ENCODE data around the gene UNKL. TPM values are rescaled to one million over a fixed set of nuclear protein-coding genes. Genes with fewer than 3 reads are reported as not detected.
A peak's percentile ranks its signal among the peaks of the same experiment; 100 is the strongest.

Gene UNKL
- total RNA-seq, 2 experiments from 2014 or later, result 31.3 to 32.8 TPM

- peak overlapping the region; percentile 63 for H3K4me3 Mint-ChIP-seq
- POLR2A ChIA-PET, result interaction anchor here (0.6 to 1.4 kb wide), 4 partner anchors 17 to 91 kb away, joined by 3 to 5 read pairs (median 4); no protein-coding TSS in a partner anchor
- CTCF ChIA-PET, result interaction anchor here (0.6 to 1.9 kb wide), 3 partner anchors 19 to 44 kb away, joined by 3 to 8 read pairs (median 3); no protein-coding TSS in a partner anchor
- peak; percentile 95 for DNase-seq
- H3K27me3 Mint-ChIP-seq, result no peaks in the 10 kb centered on the region
- H3K4me1 Mint-ChIP-seq, result peaks cover 18% of the 10 kb centered on the region
- H3K36me3 Mint-ChIP-seq (ENCODE audit: low read depth), result no peaks in the 10 kb centered on the region
- no peaks in the 10 kb centered on the region for H3K9me3 Mint-ChIP-seq (ENCODE audit: low read depth)
- no peak overlapping the region for H3K27ac Mint-ChIP-seq
- ATAC-seq, result peak; percentile 94
- intact Hi-C loops (cut with DNase I, micrococcal nuclease), result loop anchor here in 1 of 2 experiments (1.0 kb wide), 3 partner anchors 29 to 85 kb away; partner anchors contain the start of gene TELO2
These were observed 6.2 kb downstream of the UNKL start for GRCh38 chr16:1408171-1408837.

- intact Hi-C loops (cut with DNase I, micrococcal nuclease), result loop anchor here in 1 of 2 experiments (1.0 kb wide), 3 partner anchors 28 to 86 kb away; partner anchors contain the start of gene TELO2
- Mint-ChIP-seq H3K27me3 (no peaks in the 10 kb centered on the region), H3K4me1 (peaks cover 18% of the 10 kb centered on the region), H3K9me3 (ENCODE audit: low read depth) (no peaks in the 10 kb centered on the region), H3K36me3 (ENCODE audit: low read depth) (no peaks in the 10 kb centered on the region), H3K27ac (no peak overlapping the region), H3K4me3 (peak overlapping the region; percentile 63)
- ChIA-PET POLR2A (interaction anchor here (0.6 to 1.4 kb wide), 3 partner anchors 18 to 51 kb away, joined by 3 to 5 read pairs (median 4); no protein-coding TSS in a partner anchor), CTCF (interaction anchor here (0.6 to 1.9 kb wide), 3 partner anchors 19 to 44 kb away, joined by 3 to 8 read pairs (median 3); no protein-coding TSS in a partner anchor)
- no peak for ATAC-seq
- DNase-seq, result no peak
These were observed 6.8 kb downstream of the UNKL start for GRCh38 chr16:1407753-1408152.

GRCh38 chr16:1403733-1404132 is 10.8 kb downstream of the UNKL start:
- no peak overlapping the region for H3K4me3 Mint-ChIP-seq
- peaks cover 9% of the 10 kb centered on the region for H3K4me1 Mint-ChIP-seq
- ATAC-seq (no peak), DNase-seq (no peak)
- ChIA-PET CTCF (no interaction called here), POLR2A (no interaction called here)
- H3K27ac Mint-ChIP-seq, result no peak overlapping the region
- peaks cover 3% of the 10 kb centered on the region for H3K36me3 Mint-ChIP-seq (ENCODE audit: low read depth)
- intact Hi-C loops (cut with DNase I, micrococcal nuclease), result no loop called here
- H3K9me3 Mint-ChIP-seq (ENCODE audit: low read depth), result no peaks in the 10 kb centered on the region
- H3K27me3 Mint-ChIP-seq, result no peaks in the 10 kb centered on the region

- DNase-seq (no peak), ATAC-seq (no peak)
- intact Hi-C loops (cut with DNase I, micrococcal nuclease), result no loop called here
- Mint-ChIP-seq H3K9me3 (ENCODE audit: low read depth) (no peaks in the 10 kb centered on the region), H3K27ac (no peak overlapping the region), H3K4me3 (no peak overlapping the region), H3K36me3 (ENCODE audit: low read depth) (peaks cover 3% of the 10 kb centered on the region), H3K27me3 (no peaks in the 10 kb centered on the region), H3K4me1 (peaks cover 5% of the 10 kb centered on the region)
- ChIA-PET POLR2A (no interaction called here), CTCF (no interaction called here)
These were observed 11.5 kb downstream of the UNKL start for GRCh38 chr16:1403036-1403435.

- POLR2A ChIA-PET, result no interaction called here
- Mint-ChIP-seq H3K27ac (no peak overlapping the region), H3K36me3 (ENCODE audit: low read depth) (peaks cover 3% of the 10 kb centered on the region), H3K9me3 (ENCODE audit: low read depth) (no peaks in the 10 kb centered on the region), H3K4me3 (no peak overlapping the region), H3K27me3 (no peaks in the 10 kb centered on the region), H3K4me1 (no peaks in the 10 kb centered on the region)
- CTCF ChIA-PET, result no interaction called here
- ATAC-seq (no peak), DNase-seq (no peak)
- intact Hi-C loops (cut with DNase I, micrococcal nuclease), result no loop called here
These were observed 12.7 kb downstream of the UNKL start for GRCh38 chr16:1401758-1402154.

GRCh38 chr16:1401061-1401757 is 13.3 kb downstream of the UNKL start:
- peaks cover 3% of the 10 kb centered on the region for H3K36me3 Mint-ChIP-seq (ENCODE audit: low read depth)
- no peaks in the 10 kb centered on the region for H3K27me3 Mint-ChIP-seq

GRCh38 chr16:1398826-1399581 is 15.5 kb downstream of the UNKL start:
- Mint-ChIP-seq H3K9me3 (ENCODE audit: low read depth) (no peaks in the 10 kb centered on the region), H3K4me1 (no peaks in the 10 kb centered on the region), H3K4me3 (no peak overlapping the region), H3K36me3 (ENCODE audit: low read depth) (peaks cover 3% of the 10 kb centered on the region), H3K27me3 (no peaks in the 10 kb centered on the region), H3K27ac (no peak overlapping the region)
- DNase-seq, result no peak
- intact Hi-C loops (cut with DNase I, micrococcal nuclease), result no loop called here
- no peak for ATAC-seq
- CTCF ChIA-PET, result no interaction called here
- POLR2A ChIA-PET, result no interaction called here

More at GRCh38 chr16:1401061-1401757, 13.3 kb downstream of the UNKL start:
- CTCF ChIA-PET, result no interaction called here
- DNase-seq, result no peak
- ATAC-seq, result no peak
- Mint-ChIP-seq H3K4me3 (no peak overlapping the region), H3K9me3 (ENCODE audit: low read depth) (no peaks in the 10 kb centered on the region), H3K4me1 (no peaks in the 10 kb centered on the region), H3K27ac (no peak overlapping the region)
- POLR2A ChIA-PET, result no interaction called here
- intact Hi-C loops (cut with DNase I, micrococcal nuclease), result no loop called here

GRCh38 chr16:1398351-1398750 is 16.2 kb downstream of the UNKL start:
- H3K27ac Mint-ChIP-seq, result no peak overlapping the region

GRCh38 chr16:1397779-1398178 is 16.7 kb downstream of the UNKL start:
- ATAC-seq, result no peak

More at GRCh38 chr16:1398351-1398750, 16.2 kb downstream of the UNKL start:
- H3K4me3 Mint-ChIP-seq, result no peak overlapping the region
- H3K9me3 Mint-ChIP-seq (ENCODE audit: low read depth), result no peaks in the 10 kb centered on the region
- ATAC-seq (no peak), DNase-seq (no peak)
- ChIA-PET POLR2A (no interaction called here), CTCF (no interaction called here)
- peaks cover 3% of the 10 kb centered on the region for H3K36me3 Mint-ChIP-seq (ENCODE audit: low read depth)
- intact Hi-C loops (cut with DNase I, micrococcal nuclease), result no loop called here
- no peaks in the 10 kb centered on the region for H3K4me1 Mint-ChIP-seq
- no peaks in the 10 kb centered on the region for H3K27me3 Mint-ChIP-seq

GRCh38 chr16:1395444-1396031 is 19.0 kb downstream of the UNKL start:
- H3K4me3 Mint-ChIP-seq, result no peak overlapping the region
- POLR2A ChIA-PET, result no interaction called here
- H3K27ac Mint-ChIP-seq, result no peak overlapping the region
- H3K9me3 Mint-ChIP-seq (ENCODE audit: low read depth), result no peaks in the 10 kb centered on the region
- ATAC-seq (no peak), DNase-seq (no peak)
- intact Hi-C loops (cut with DNase I, micrococcal nuclease), result no loop called here
- H3K36me3 Mint-ChIP-seq (ENCODE audit: low read depth), result peaks cover 6% of the 10 kb centered on the region
- no peaks in the 10 kb centered on the region for H3K4me1 Mint-ChIP-seq
- no peaks in the 10 kb centered on the region for H3K27me3 Mint-ChIP-seq
- CTCF ChIA-PET, result no interaction called here

More at GRCh38 chr16:1397779-1398178, 16.7 kb downstream of the UNKL start:
- intact Hi-C loops (cut with DNase I, micrococcal nuclease), result no loop called here
- Mint-ChIP-seq H3K36me3 (ENCODE audit: low read depth) (peaks cover 3% of the 10 kb centered on the region), H3K4me1 (no peaks in the 10 kb centered on the region), H3K9me3 (ENCODE audit: low read depth) (no peaks in the 10 kb centered on the region), H3K27me3 (no peaks in the 10 kb centered on the region), H3K27ac (no peak overlapping the region), H3K4me3 (no peak overlapping the region)
- POLR2A ChIA-PET, result no interaction called here
- DNase-seq, result no peak
- CTCF ChIA-PET, result no interaction called here

GRCh38 chr16:1394367-1394951 is 20.0 kb downstream of the UNKL start:
- CTCF ChIA-PET, result no interaction called here
- intact Hi-C loops (cut with DNase I, micrococcal nuclease), result no loop called here
- no peak for DNase-seq

More at GRCh38 chr16:1394367-1394951, 20.0 kb downstream of the UNKL start:
- ATAC-seq, result no peak
- Mint-ChIP-seq H3K9me3 (ENCODE audit: low read depth) (no peaks in the 10 kb centered on the region), H3K27me3 (no peaks in the 10 kb centered on the region), H3K36me3 (ENCODE audit: low read depth) (peaks cover 8% of the 10 kb centered on the region), H3K27ac (no peak overlapping the region), H3K4me1 (no peaks in the 10 kb centered on the region), H3K4me3 (no peak overlapping the region)
- POLR2A ChIA-PET, result no interaction called here
